ENCODE data around the gene INTS7.

GRCh38 chr1:211908951-211909350 lies 126.4 kb downstream of the INTS7 start:
- TF ChIP-seq POLR2A (IDR thresholded peaks at IDR 0.05) (no peak), CTCF (IDR thresholded peaks at IDR 0.05) (no peak)
